GM21825 (cell line): ENCODE data around the gene CDX4.
"Not testable (repeated sequence)": the region's sequence is repeated elsewhere in the genome, so short reads cannot be mapped to it uniquely, and the experiment has no call there.

ENCODE experiments used
- ATAC-seq: cut with Tn5 transposase; IDR thresholded peaks from one replicate; pipeline ENCODE4 v1.9.1; 2021; ENCODE audit warnings: mild to moderate bottlenecking, moderate library complexity; ENCODE audit not compliant: unreplicated experiment

Gene CDX4, protein sequence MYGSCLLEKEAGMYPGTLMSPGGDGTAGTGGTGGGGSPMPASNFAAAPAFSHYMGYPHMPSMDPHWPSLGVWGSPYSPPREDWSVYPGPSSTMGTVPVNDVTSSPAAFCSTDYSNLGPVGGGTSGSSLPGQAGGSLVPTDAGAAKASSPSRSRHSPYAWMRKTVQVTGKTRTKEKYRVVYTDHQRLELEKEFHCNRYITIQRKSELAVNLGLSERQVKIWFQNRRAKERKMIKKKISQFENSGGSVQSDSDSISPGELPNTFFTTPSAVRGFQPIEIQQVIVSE

DNA sequence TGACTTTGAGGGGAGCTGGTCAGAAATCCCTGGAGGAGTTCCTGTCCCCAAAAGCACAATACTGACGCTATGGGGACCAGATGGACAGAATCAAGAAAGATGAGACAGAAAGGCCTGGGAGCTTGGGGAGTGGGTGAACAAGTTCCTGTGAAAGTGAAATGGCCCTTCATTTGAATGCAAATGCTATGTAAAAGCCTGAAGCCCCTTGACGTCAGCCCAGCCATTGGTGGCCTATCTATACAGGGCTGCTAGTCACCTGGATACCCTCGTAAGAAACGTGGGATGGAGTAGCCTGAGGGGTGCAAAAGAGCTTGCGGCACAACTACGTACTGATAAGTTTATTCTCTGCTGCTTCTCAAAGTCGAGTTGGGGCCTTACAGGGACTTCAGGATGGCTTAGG is at the start of gene CDX4:
Gene CDX4 (plus strand): TSS at position 223 of the 400 bp plus-strand sequence. CDS start 201 bp downstream, outside the sequence.
- no peak for ATAC-seq

DNA sequence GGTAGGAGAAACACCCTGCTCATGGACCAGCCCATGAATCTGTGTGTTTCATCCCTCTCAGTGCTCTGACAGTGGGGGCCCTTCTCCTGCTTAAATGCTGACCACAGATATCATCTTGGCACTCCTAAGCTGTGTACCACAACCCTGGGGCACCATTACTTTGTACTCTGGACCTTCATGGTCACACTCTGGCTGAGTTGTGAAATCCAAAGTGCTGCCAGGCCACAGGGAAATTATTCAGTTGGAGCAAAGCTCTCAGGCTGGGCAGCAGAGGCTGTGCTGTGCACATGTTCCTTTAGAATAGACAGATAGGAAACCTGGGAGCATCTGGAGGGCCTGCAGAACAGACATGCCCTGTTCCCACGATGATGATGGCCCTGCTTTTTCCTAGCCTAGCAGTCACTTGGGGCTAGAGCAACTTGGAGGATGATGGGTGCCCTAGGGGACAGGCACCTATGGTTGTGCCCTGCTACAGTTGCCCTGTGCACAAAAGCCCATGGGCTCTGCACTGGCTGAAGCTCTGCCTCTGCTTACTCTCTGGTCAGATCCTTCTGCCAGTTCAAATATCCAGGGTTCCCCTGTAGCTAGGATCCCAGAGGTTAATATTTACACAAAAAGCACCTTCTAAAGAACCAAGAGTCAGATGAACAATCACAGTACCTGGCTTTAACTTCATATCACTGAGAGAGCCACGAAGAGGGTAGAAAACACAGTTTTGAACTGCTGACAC is 48.5 kb upstream of the CDX4 start:
- no peak for ATAC-seq

DNA sequence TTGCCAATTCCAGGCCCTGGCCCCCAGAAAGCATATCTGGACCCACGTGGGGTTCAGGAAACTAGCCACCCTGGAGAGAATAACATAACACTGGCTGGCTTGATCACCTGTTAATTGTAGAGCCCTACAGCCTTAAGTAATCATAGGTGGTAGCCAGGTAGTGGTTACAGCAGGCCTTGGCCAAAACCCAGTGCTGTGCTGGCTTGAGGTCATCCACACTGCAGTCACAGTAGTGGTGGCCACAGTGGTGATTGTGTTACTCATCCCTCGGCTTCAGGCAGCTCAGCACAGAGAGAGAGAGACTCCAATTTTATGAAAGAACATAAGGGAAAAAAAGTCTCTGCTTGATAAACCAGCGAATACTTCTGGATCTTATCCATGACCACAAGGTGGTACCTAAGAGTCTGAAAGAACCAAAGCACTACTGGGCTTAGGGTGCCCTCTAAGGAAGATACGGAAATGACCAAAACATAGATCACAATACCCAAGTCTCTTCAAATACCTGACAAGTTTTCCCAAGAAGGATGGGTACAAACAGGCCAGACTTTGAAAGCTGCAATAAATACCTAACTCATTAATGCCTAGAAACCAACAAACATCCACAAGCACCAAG is 46.6 kb upstream of the CDX4 start:
- ATAC-seq: no peak

DNA sequence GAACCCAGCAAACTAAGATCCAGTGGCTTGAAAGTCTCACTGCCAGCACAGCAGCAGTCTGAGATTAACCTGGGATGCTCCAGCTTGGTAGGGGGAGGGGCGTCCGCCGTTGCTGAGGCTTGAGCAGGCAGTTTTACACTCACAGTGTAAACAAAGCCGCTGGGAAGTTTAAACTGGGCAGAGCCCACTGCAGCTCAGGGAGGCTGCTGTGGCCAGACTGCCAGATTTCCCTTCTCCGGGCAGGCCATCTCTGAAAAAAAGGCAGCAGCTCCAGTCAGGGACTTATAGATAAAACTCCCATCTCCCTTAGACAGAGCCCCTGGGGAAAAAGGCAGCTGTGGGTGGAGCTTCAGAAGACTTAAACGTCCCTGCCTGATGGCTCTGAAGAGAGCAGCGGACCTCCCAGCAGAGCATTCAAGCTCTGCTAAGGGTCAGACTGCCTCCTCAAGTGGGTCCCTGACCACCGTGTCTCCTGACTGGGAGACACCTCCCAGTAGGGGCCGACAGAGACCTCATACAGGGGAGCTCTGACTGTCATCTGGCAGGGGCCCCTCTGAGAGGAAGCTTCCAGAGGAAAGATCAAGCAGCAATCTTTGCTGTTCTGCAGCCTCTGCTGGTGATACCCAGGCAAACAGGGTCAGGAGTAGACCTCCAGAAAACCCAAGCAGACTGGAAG is 45.1 kb upstream of the CDX4 start:
- ATAC-seq: no peak

GRCh38 chrX:73412930-73413329 is 33.9 kb upstream of the CDX4 start:
- ATAC-seq: no peak

DNA sequence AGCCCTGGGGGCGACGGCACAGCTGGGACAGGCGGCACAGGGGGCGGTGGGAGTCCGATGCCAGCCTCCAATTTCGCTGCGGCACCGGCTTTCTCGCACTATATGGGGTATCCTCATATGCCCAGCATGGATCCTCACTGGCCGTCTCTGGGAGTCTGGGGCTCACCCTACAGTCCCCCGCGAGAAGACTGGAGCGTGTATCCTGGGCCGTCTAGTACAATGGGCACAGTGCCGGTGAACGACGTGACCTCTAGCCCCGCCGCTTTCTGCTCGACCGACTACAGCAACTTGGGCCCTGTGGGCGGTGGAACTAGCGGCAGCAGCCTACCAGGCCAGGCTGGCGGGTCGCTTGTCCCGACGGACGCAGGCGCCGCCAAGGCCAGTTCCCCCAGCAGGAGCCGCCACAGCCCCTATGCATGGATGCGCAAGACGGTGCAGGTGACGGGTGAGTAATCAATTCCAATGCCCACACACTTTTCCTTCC is 500 bp downstream of the CDX4 start:
- no peak for ATAC-seq

DNA sequence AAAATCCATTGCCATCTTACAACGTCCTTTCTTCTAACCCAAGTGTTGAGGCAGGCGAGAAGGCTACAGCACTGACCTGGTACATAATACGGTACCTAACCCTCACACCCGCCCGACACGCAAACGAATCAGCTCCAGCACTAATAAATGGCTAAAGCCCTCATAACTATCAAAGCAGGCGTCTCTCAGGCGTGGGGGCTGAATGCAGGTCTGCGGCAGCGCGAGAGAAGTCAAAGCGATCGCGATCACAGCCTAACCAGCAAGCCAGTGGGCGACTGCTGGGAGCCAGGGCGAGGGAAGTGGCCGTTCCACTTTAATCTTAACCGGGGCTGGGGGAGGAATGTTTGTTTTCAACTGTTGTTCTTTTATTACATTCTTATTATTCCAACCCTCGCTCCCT is 1.5 kb downstream of the CDX4 start:
- no peak for ATAC-seq

- ATAC-seq: no peak
Measured at GRCh38 chrX:73455171-73455570, 8.3 kb downstream of the CDX4 start.

DNA sequence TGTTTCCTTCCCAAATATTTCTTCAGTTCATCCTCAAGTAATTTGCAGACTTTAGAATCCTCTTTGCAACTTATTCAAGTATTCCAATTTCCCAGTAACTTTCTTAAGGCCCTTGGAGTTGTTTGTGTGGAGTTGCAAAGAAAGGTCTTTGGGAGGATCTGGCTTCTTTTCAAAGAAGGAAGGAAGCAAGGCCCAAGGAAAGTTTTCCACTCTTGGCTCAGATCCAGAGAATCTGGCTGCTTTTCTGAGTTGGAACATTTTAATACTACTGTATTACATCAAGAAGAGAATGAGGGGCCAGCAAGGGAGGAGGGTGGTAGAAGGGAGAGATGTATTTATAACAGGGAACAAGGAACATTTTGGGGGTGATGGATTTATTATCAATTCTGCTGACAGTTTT is 10.5 kb downstream of the CDX4 start:
- ATAC-seq: no peak

- ATAC-seq: no peak
Measured at GRCh38 chrX:73468376-73468775, 21.5 kb downstream of the CDX4 start.

DNA sequence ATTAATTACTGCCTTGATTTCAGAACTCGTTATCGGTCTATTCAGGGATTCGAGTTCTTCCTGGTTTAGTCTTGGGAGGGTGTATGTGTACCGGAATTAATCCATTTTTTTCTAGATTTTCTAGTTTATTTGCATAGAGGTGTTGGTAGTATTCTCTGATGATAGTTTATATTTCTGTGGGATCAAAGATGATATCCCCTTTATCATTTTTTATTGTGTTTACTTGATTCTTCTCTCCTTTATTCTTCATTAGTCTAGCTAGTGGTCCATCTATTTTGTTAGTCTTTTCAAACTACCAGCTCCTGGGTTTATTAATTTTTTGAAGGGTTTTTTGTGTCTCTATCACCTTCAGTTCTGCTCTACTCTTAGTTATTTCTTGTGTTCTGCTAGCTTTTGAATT is 32.1 kb downstream of the CDX4 start:
- no peak for ATAC-seq

DNA sequence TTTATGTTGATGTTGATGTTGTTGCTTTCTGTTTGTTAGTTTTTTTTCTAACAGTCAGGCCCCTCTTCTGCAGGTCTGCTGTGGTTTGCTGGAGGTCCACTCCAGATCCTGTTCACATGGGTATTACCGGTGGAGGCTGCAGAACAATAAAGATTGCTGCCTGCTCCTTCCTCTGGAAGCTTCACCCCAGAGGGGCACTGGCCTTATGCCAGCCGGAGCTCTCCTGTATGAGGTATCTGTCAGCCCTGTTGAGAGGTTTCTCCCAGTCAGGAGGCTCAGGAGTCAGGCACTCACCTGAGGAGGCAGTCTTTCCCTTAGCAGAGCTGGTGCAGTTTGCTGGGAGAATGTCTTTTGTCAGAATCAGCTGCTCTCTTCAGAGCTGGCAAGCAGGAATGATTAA is 34.7 kb downstream of the CDX4 start:
- no peak for ATAC-seq

- no peak for ATAC-seq
Measured at GRCh38 chrX:73490661-73491060, 43.8 kb downstream of the CDX4 start.

- ATAC-seq: not testable (repeated sequence)
Measured at GRCh38 chrX:73492178-73492577, 45.3 kb downstream of the CDX4 start.
